Measurements from ENCODE around the gene ACOXL.

ACOXL gene

DNA sequence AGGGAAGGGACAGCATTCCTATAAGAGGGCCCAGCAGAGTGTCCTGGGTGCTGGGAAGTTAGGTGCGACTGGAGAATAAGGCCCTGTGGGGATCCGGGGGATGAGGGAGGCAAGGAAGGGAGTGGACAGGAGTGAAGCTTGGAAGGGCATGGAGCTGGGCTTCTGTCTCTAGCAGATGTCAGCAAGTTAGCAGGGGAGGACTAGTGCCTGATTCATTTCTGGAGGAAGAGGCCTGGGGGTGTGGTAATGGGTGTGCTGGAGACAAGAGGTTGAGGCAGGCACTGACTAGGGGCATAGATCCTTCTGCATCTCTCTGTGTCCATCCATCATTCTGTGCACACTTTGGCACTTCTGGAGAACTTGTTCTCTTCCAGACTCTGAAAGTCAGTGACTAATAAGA, 134.7 kb downstream of the ACOXL start:
- no peaks in the 10 kb centered on the region for H3K9me3 ChIP-seq (ENCODE audit: control insufficient read depth, insufficient read depth, low read length)
- H3K27ac ChIP-seq (ENCODE audit: low read depth, low read length): no peak overlapping the region
- no peaks in the 10 kb centered on the region for H3K4me1 ChIP-seq (ENCODE audit: control insufficient read depth, low read length)
- H3K9me2 ChIP-seq (replicated peaks; ENCODE audit: control insufficient read depth, low read length): no peaks in the 10 kb centered on the region
- H3K4me2 ChIP-seq (ENCODE audit: low read length): no peak overlapping the region
- TF ChIP-seq, protein P1, sequence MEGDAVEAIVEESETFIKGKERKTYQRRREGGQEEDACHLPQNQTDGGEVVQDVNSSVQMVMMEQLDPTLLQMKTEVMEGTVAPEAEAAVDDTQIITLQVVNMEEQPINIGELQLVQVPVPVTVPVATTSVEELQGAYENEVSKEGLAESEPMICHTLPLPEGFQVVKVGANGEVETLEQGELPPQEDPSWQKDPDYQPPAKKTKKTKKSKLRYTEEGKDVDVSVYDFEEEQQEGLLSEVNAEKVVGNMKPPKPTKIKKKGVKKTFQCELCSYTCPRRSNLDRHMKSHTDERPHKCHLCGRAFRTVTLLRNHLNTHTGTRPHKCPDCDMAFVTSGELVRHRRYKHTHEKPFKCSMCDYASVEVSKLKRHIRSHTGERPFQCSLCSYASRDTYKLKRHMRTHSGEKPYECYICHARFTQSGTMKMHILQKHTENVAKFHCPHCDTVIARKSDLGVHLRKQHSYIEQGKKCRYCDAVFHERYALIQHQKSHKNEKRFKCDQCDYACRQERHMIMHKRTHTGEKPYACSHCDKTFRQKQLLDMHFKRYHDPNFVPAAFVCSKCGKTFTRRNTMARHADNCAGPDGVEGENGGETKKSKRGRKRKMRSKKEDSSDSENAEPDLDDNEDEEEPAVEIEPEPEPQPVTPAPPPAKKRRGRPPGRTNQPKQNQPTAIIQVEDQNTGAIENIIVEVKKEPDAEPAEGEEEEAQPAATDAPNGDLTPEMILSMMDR (IDR thresholded peaks at IDR 0.05; ENCODE audit: low read depth, low read length, poor library complexity, severe bottlenecking): no peak
- TF ChIP-seq EZH2phosphoT487 (IDR thresholded peaks at IDR 0.05; ENCODE audit: borderline replicate concordance, low read length): no peak
- no peak overlapping the region for H3K4me3 ChIP-seq (ENCODE audit: low read length)
- H3K36me3 ChIP-seq (ENCODE audit: control insufficient read depth, low read length): no peaks in the 10 kb centered on the region
- no peaks in the 10 kb centered on the region for H4K20me1 ChIP-seq (ENCODE audit: control insufficient read depth, insufficient read depth, low read depth, low read length)
- H3F3A ChIP-seq (ENCODE audit: control insufficient read depth, insufficient read depth): no peaks in the 10 kb centered on the region
- H3K79me2 ChIP-seq (ENCODE audit: control insufficient read depth, low read length): no peaks in the 10 kb centered on the region
- peaks cover 33% of the 10 kb centered on the region for H3K27me3 ChIP-seq (ENCODE audit: control insufficient read depth, low read length)

DNA sequence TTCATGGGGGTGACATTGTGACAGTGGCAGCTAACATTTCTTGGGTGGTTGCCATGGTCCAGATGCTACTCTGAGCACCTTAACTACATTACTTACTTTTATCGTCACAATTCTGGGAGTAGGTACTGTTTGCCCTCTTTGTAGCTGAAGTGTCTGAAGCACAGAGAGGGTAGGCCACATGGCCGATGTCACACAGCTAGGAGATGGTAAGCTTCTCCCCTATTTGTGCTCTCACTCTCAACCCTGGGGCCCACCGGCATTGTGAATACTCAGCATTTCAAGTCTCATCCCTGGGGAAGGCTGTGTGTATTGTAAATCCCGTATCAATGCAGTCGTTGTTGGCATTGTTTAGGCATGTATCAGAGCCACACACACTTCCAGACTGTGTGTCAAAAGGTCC, 136.6 kb downstream of the ACOXL start:
- H3K9me2 ChIP-seq (replicated peaks; ENCODE audit: control insufficient read depth, low read length): no peaks in the 10 kb centered on the region
- no peaks in the 10 kb centered on the region for H3K36me3 ChIP-seq (ENCODE audit: control insufficient read depth, low read length)
- H4K20me1 ChIP-seq (ENCODE audit: control insufficient read depth, insufficient read depth, low read depth, low read length): no peaks in the 10 kb centered on the region
- no peak overlapping the region for H3K4me3 ChIP-seq (ENCODE audit: low read length)
- H3K4me2 ChIP-seq (ENCODE audit: low read length): no peak overlapping the region
- H3K4me1 ChIP-seq (ENCODE audit: control insufficient read depth, low read length): no peaks in the 10 kb centered on the region; the same call in 1 of the 2 replicates
- no peak overlapping the region for H3K27ac ChIP-seq (ENCODE audit: low read depth, low read length)
- no peak for TF ChIP-seq EZH2phosphoT487 (IDR thresholded peaks at IDR 0.05; ENCODE audit: borderline replicate concordance, low read length)
- TF ChIP-seq, protein P1 (IDR thresholded peaks at IDR 0.05; ENCODE audit: low read depth, low read length, poor library complexity, severe bottlenecking): no peak
- H3K27me3 ChIP-seq (ENCODE audit: control insufficient read depth, low read length): peaks cover 22% of the 10 kb centered on the region
- no peaks in the 10 kb centered on the region for H3F3A ChIP-seq (ENCODE audit: control insufficient read depth, insufficient read depth)
- no peaks in the 10 kb centered on the region for H3K9me3 ChIP-seq (ENCODE audit: control insufficient read depth, insufficient read depth, low read length)
- H3K79me2 ChIP-seq (ENCODE audit: control insufficient read depth, low read length): no peaks in the 10 kb centered on the region

DNA sequence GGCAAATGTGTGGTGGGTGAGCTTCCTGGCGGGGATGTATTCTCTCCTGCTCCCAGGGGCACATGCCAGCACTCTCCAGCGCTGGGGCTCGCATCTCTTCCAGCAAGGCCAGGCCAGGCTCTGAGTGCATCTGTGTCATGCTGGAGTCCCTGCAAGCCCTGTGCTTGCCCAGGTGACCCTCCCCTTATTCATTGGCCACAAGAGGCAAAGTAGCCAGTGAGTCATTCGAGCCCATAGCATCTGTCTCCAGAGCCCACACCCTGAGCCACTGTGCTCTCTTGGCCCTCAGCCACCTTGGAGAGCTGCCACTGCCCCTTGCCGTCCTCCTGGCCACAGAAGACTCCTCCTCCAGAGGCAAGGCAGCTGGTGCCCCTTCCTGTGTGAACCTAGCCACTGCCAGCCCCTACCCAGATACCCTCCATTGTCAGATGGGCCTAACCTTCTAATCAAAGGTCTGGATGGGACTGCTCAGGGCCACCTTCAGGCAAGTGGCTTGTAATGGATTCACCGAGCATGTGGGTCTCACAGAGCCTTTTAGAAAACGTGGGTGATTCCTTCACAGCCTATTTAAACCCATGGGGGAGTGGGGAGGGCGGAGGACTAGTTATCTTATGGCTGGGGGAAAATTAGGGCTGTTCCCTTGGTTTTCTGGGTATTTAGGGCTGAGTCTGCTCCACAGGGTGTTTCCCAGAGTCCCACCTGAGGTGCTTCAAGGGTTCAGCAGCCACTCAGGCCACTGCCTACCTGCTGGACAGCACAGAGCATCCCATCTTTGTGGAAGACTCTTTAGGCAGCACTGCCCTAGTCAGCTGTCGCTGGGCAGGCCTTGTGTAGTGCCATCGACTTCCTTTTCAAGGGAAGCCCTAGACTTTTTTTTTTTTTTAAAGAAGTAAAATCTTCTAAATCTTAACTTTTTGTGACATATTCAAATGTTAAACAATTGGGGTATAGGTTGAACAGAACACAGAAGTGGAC, 137.4 kb downstream of the ACOXL start:
- Histone ChIP-seq H4K20me1 (ENCODE audit: control insufficient read depth, insufficient read depth, low read depth, low read length) (no peaks in the 10 kb centered on the region), H3K27me3 (ENCODE audit: control insufficient read depth, low read length) (peaks cover 14% of the 10 kb centered on the region)

More for the DNA sequence above, 137.4 kb downstream of the ACOXL start:
- Histone ChIP-seq H3K9me3 (ENCODE audit: control insufficient read depth, insufficient read depth, low read length) (no peaks in the 10 kb centered on the region), H3F3A (ENCODE audit: control insufficient read depth, insufficient read depth) (no peaks in the 10 kb centered on the region), H3K4me2 (ENCODE audit: low read length) (no peak overlapping the region), H3K79me2 (ENCODE audit: control insufficient read depth, low read length) (no peaks in the 10 kb centered on the region), H3K27ac (ENCODE audit: low read depth, low read length) (no peak overlapping the region), H3K36me3 (ENCODE audit: control insufficient read depth, low read length) (no peaks in the 10 kb centered on the region), H3K4me3 (ENCODE audit: low read length) (no peak overlapping the region), H3K9me2 (replicated peaks; ENCODE audit: control insufficient read depth, low read length) (no peaks in the 10 kb centered on the region), H3K4me1 (ENCODE audit: control insufficient read depth, low read length) (peaks cover 7% of the 10 kb centered on the region)
- TF ChIP-seq, protein P1 (IDR thresholded peaks at IDR 0.05; ENCODE audit: low read depth, low read length, poor library complexity, severe bottlenecking): no peak
- no peak for TF ChIP-seq EZH2phosphoT487 (IDR thresholded peaks at IDR 0.05; ENCODE audit: borderline replicate concordance, low read length)
